GM19438 (cell line): Measurements from ENCODE around the gene SINHCAF.

Source experiments
- ATAC-seq: cut with Tn5 transposase; IDR thresholded peaks from one replicate; pipeline ENCODE4 v1.9.1; 2021; ENCODE audit warnings: low read depth; ENCODE audit not compliant: unreplicated experiment

Gene SINHCAF

DNA sequence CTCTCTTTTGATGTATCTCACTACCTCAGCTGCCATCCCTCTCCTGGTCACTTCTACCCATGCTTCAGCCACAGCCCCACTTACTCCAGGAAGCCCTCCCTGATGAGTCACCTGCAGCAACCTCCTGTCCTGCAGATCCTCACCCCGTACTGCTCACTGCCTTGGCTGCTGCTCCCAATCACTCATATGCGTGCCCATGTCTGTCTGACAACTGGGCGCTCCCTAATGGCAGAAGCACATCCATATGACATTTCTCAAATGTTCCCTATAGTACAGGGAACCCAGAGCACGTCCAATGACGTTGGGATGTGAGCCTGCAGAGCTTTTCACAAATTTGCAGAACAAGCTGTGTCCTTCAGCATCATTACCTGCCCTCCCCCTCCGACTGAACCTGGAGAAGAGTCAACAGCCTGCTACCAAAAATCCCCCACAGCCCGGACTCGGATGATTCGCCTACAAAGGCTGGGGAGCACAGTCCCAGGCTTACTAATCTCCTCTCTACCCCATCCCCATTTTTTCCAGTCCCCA, 90.0 kb downstream of the SINHCAF start:
- no peak for ATAC-seq

DNA sequence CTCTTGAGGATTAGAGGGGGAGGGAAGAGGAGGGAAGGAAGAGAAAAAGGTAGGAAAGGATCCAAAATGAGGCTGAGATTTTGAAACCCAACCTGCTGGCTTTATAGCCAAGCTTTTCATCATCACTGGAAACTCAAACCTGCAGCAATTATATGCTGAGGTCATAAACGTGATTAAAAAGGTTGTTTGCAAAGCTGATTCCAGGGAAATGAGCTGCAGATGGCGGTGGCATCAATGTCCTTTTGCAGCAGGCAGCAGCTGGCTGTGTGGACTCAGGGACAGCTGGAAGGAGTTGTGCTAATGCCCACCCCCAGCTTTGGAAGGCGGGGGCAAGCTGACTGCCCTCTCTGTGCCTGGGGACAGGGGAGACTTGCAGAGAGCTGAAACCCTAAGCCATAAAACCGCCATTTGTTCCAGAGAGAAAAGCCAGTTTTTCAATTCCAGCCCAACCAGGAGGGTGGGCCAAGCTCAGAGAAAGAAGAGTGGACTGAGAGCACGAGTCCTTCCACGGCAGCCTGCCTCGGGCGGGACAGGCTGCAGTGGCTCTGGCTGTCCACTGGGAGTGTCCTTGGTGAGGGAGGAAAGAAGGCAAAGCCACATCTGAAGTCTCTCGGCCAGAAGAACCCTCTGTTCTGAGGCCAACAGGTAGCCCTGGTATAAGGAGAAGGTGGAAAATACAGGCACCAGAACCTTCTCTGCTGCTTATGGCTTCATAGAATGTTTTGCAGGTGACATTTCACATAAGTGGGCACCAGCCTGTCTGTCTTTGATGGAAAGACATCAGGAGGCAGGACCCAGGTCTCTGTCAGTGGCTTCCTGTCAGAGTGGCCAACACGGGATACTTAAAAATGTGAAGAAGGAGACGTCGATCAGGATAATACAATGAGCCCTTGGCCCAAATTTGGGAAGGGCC, 90.7 kb downstream of the SINHCAF start:
- ATAC-seq: no peak

DNA sequence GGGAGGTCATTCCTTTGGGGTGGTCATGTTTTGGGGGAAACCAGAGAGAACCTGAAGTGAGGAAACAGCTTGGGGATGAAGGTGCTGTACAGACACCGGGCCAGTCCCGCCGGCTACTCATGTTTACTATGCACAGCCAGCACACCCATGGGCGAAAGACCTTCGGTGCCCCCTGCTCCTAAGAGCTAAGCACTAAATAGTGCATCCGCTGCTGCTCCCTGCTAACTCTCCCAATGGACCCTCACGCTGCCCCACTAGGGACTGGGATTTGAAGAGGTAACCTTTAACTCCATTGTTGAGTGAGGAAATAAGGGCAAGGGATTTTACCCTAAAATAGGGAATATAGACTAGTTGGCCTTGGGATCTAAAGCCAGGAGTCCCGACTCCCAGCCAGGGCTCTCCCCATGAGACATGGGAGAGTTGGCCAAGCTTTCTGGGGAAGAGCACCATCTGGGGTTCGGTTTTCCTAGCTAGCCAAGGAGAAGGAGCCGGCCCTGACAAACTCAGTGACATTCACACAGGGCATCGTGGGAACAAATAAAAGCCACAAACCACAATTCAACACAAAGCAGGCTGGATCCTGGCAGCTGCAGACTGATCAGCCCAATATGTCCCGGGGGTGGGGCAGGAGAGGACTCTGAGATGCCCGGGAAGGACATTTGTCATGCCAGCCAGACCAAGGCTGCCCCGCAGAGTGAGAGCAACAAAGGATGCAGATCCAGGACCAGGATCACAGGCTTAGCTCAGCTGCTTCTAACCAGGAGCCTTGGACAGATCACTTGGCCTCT, 91.7 kb downstream of the SINHCAF start:
- ATAC-seq: no peak

DNA sequence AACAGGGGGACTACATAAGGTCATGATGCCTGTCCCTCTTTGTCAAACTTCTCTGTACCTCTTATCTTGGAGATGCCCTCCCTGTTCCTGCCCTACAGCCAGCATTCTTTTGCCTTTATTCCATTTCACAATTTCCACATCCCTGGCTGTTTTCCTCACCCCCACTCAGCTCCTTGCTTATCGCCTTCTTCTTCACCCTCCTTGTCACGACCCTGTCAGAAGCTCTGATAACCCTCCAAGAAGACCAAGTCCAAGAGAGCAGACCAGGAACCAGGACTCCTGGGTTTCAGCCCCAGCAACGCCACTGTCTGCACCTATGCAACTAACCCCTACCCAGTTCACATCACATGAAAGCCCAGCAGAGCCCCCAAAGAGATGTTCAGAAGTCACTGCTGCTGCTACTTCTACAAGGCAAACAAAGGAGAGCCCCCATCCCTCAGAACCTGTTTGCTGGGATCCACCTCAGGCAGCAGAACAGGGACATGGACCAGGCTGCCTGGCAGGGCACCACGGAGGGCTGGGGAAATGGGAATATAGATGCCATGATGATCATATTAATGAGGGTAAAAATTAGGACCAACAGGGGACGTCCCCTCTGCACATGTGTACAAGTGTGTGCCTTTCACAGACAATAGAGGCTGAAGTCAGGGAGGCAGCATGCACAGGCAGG, 92.8 kb downstream of the SINHCAF start:
- no peak for ATAC-seq

DNA sequence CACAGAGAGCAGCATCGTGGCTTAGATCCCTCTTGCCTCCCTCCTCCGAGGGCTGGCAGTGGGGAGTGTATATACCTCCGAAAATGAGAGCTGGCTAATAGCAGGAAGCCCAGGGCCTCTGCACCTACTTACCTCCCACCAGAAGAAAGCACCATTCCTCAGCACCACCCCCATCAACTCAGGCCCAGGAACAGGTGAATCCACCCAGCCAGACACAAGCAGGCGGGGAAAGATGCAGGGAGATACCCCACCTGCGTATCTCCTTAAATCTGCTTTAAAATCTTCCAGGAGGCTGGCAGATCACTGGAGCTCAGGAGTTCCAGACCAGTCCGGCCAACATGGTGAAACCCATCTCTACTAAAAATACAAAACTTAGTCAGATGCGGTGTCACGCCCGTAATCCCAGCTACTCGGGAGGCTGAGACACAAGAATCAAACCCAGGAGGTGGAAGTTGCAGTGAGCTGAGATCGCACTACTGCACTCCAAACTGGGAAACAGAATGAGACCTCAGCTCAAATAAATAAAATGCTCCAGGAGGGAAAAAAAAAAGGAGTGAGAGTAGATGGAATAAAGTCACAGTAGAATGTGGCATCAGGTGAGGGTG, 93.5 kb downstream of the SINHCAF start:
- ATAC-seq: no peak

DNA sequence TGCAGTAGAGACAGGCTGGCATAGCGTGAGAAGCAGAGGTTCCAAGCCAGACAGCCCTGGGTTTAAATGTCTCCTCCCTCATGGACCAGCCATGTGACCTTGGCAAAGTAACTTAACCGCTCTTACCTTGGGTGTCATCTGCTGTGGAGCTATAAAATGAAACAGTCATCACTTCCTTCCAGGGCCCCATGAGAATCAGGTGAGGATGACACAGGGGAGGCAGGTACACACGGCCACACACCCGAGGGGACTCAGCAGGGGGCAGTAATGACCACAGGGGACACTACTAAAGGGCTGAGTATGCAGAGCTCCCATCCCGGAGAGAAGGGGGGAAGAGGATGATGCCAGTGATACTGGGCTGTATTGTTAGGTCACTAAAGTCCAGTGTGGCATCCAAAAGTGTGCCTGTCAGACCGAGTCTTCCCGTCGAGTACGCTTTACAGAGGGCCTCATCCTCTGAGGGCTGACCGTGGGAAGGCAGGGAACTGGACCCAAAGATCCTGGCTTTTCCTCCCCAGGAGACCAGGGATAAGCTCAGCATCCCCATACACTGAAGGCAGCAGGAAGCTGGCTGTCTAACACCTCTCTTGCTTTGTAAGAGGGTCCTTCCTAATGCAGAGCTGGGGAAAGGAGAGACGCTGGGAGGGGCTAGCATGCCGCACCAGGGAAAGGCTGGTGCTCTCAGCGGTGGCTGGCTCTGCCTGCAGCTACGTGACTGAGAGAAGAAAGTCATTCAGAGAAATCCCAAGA, 94.2 kb downstream of the SINHCAF start:
- no peak for ATAC-seq
